ENCODE data around the gene DHRS7C. TPM values are rescaled to one million over a fixed set of nuclear protein-coding genes. Genes with fewer than 3 reads are reported as not detected.

The DHRS7C gene, protein sequence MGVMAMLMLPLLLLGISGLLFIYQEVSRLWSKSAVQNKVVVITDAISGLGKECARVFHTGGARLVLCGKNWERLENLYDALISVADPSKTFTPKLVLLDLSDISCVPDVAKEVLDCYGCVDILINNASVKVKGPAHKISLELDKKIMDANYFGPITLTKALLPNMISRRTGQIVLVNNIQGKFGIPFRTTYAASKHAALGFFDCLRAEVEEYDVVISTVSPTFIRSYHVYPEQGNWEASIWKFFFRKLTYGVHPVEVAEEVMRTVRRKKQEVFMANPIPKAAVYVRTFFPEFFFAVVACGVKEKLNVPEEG
- total RNA-seq (not detected), polyA plus RNA-seq (not detected), total RNA-seq (not detected)

DNA sequence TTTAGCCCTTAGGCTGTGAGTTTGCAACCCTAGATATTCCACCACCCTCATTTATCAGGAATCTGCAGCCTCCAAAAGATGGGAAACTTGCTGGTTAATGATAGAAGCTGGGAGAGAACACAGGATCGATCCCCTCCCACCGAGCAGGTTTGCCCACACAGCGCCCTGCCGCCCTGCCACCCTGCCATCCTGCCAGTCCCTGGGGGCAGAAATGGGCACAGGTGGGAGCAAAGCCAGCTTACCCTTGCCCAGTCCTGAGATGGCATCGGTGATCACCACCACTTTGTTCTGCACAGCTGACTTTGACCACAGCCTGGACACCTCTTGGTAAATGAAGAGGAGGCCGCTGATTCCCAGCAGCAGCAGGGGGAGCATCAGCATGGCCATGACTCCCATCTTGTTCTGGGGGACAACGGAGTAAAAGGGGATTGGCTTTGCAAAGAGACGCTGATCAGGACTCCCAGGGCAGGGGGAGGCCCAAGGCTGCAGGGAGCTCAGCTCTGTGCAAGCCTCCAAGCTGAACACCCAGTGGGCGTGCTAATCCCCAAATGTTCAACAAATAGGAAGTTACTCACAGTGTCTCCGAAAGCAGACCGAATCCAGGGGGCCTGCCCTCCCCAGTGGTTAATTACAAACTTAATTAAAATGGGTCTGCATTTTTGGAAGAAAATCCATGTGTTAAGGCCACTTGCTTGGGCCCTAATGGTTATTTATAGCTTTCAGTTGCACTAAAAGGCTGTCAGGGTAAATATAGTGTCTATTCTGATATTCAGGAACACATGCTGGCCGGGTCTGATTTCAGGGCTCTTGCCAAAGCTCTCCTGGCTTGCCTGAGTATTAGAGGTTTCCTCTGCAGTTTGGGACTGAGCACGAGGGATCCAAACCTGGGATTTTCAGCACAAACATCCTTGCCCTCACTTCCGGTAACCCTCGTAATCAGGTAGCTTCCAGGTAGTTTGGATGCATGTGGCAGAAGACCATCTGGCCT is at the start of gene DHRS7C:
DHRS7C (minus strand) TSS at position 704 of the 988 bp plus-strand sequence; CDS start at position 396, 308 bp downstream.
- intact Hi-C loops (cut with micrococcal nuclease) = no loop called here
- no peaks in the 10 kb centered on the region for H3K36me3 ChIP-seq (ENCODE audit: control insufficient read depth in 2 of 3, insufficient read depth in 3 of 3, low read length in 3 of 3)
- CTCF ChIA-PET = no interaction called here
- H3K4me3 ChIP-seq (ENCODE audit: low read length) = no peak within 1 kb of the TSS
- no peak within 1 kb of the TSS for H3K27ac ChIP-seq (ENCODE audit: low read depth, low read length)
- no peaks in the 10 kb centered on the region for H3K9me3 ChIP-seq (ENCODE audit: control insufficient read depth in 2 of 3, low read length in 3 of 3)
- DNase-seq = no peak
- Mint-ChIP-seq H3K36me3 (no peaks in the 10 kb centered on the region), H3K4me1 (no peaks in the 10 kb centered on the region), H3K27me3 (peaks cover 0 to 31% (median 2%) of the 10 kb centered on the region in 5 donors), H3K4me3 (no peak within 1 kb of the TSS), H3K9me3 (no peaks in the 10 kb centered on the region), H3K27ac (no peak within 1 kb of the TSS)
- no peaks in the 10 kb centered on the region for H3K4me1 ChIP-seq (ENCODE audit: control insufficient read depth in 2 of 2, insufficient read depth in 2 of 2, low read length in 2 of 2)
- no peaks in the 10 kb centered on the region for H3K27me3 ChIP-seq (ENCODE audit: control insufficient read depth in 2 of 2, insufficient read depth in 2 of 2, low read length in 2 of 2)
- POLR2A ChIA-PET = no interaction called here
- ATAC-seq = no peak

GRCh38 chr17:9839433-9839832 is 48.0 kb upstream of the DHRS7C start:
- Mint-ChIP-seq H3K36me3 (peaks cover 0 to 4% (median 0%) of the 10 kb centered on the region in 5 donors), H3K4me1 (no peaks in the 10 kb centered on the region), H3K4me3 (no peak overlapping the region), H3K27me3 (peaks cover 0 to 45% (median 13%) of the 10 kb centered on the region in 5 donors), H3K27ac (no peak overlapping the region), H3K9me3 (peaks cover 0 to 6% (median 0%) of the 10 kb centered on the region in 11 donors)
- intact Hi-C loops (cut with micrococcal nuclease) = no loop called here
- Histone ChIP-seq H3K27ac (ENCODE audit: low read depth, low read length) (no peak overlapping the region), H3K4me1 (ENCODE audit: control insufficient read depth in 2 of 2, insufficient read depth in 2 of 2, low read length in 2 of 2) (no peaks in the 10 kb centered on the region), H3K27me3 (ENCODE audit: control insufficient read depth in 2 of 2, insufficient read depth in 2 of 2, low read length in 2 of 2) (no peaks in the 10 kb centered on the region), H3K4me3 (ENCODE audit: low read length) (no peak overlapping the region), H3K36me3 (ENCODE audit: control insufficient read depth in 2 of 3, insufficient read depth in 3 of 3, low read length in 3 of 3) (no peaks in the 10 kb centered on the region), H3K9me3 (ENCODE audit: control insufficient read depth in 2 of 3, low read length in 3 of 3) (no peaks in the 10 kb centered on the region)
- ATAC-seq (no peak), DNase-seq (no peak)
- POLR2A ChIA-PET = no interaction called here
- CTCF ChIA-PET = no interaction called here

DNA sequence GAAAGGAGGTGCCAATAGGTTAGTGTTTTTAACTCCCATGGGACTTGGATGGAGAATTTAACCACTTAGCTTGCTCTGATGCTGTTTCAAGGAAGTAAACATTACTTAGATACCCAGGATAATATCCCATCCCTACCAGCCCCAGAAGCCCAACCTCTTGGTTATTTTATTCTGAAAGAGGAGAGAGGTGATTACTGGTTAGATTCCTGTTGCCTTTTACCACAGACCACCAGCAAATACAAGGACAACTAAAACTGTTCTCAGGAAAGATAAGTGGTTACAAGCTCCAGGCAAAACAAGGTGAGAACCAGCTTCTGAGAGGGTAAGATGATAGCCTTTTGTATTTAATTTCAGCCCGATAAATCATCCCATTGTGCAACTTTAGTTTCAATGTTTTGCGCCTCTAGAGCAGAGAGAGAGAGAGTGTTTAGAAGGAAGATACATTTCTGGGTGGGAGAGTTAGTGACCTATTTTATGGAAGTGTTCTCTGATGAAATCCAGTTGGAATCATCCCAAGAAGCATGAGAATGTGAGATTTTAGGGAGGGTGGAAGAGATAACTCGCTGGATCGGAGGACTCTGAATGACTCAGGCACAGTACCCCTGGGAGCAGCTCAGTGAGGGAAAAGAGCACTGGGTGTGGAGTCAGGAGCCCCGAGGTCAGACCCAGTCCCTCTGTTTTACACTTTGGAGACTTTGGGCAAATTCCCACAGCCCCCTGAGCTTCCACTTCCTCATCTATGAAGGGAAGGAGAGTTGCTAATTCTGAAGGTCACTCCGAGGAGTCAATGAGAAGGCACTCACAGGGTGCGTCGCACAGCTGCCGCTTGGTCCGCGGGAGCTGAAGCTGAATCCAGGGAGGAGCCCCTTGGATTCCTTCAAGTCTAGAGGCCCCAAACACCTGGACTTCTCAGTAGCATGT is 46.4 kb upstream of the DHRS7C start:
- DNase-seq (no peak), ATAC-seq (no peak)
- Mint-ChIP-seq H3K36me3 (no peaks in the 10 kb centered on the region), H3K4me3 (no peak overlapping the region), H3K27me3 (peaks cover 0 to 33% (median 8%) of the 10 kb centered on the region in 5 donors), H3K9me3 (peaks cover 0 to 6% (median 0%) of the 10 kb centered on the region in 11 donors), H3K27ac (no peak overlapping the region), H3K4me1 (no peaks in the 10 kb centered on the region)
- Histone ChIP-seq H3K27ac (ENCODE audit: low read depth, low read length) (no peak overlapping the region), H3K27me3 (ENCODE audit: control insufficient read depth in 2 of 2, insufficient read depth in 2 of 2, low read length in 2 of 2) (no peaks in the 10 kb centered on the region), H3K4me1 (ENCODE audit: control insufficient read depth in 2 of 2, insufficient read depth in 2 of 2, low read length in 2 of 2) (no peaks in the 10 kb centered on the region), H3K4me3 (ENCODE audit: low read length) (no peak overlapping the region), H3K9me3 (ENCODE audit: control insufficient read depth in 2 of 3, low read length in 3 of 3) (no peaks in the 10 kb centered on the region), H3K36me3 (ENCODE audit: control insufficient read depth in 2 of 3, insufficient read depth in 3 of 3, low read length in 3 of 3) (no peaks in the 10 kb centered on the region)
- ChIA-PET CTCF (no interaction called here), POLR2A (interaction anchor here (0.6 kb wide), 1 partner anchor 37 kb away, joined by 3 read pairs; no protein-coding TSS in a partner anchor)
- intact Hi-C loops (cut with micrococcal nuclease) = no loop called here

DNA sequence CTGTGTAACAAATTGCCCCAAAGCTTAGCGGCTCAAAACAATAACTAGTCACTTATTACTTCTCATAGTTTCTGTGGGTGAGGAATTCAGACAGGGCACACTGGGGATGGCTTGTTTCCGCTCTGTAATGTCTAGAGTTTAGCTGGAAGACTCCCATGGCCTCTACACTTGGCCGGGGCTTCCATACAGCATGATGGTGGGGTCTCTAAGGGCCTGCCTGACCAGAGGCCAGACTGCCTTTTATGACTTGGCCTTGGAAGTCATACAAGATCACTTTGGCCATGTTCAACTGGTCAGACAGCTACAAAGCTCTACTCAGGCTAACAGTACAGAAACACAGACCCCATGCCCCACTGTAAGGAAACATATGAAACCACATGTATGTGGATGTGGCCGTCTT is 42.5 kb upstream of the DHRS7C start:
- CTCF ChIA-PET = no interaction called here
- no peaks in the 10 kb centered on the region for H3K4me1 Mint-ChIP-seq
- Histone ChIP-seq H3K4me1 (ENCODE audit: control insufficient read depth in 2 of 2, insufficient read depth in 2 of 2, low read length in 2 of 2) (no peaks in the 10 kb centered on the region), H3K4me3 (ENCODE audit: low read length) (no peak overlapping the region), H3K27ac (ENCODE audit: low read depth, low read length) (no peak overlapping the region), H3K9me3 (ENCODE audit: control insufficient read depth in 2 of 3, low read length in 3 of 3) (no peaks in the 10 kb centered on the region), H3K36me3 (ENCODE audit: control insufficient read depth in 2 of 3, insufficient read depth in 3 of 3, low read length in 3 of 3) (no peaks in the 10 kb centered on the region), H3K27me3 (ENCODE audit: control insufficient read depth in 2 of 2, insufficient read depth in 2 of 2, low read length in 2 of 2) (no peaks in the 10 kb centered on the region)
- POLR2A ChIA-PET = no interaction called here
- no peak for DNase-seq
- no peak overlapping the region for H3K27ac Mint-ChIP-seq
- intact Hi-C loops (cut with micrococcal nuclease) = no loop called here
- peaks cover 0 to 6% (median 0%) of the 10 kb centered on the region in 11 donors for H3K9me3 Mint-ChIP-seq
- no peak overlapping the region for H3K4me3 Mint-ChIP-seq
- H3K36me3 Mint-ChIP-seq = no peaks in the 10 kb centered on the region
- H3K27me3 Mint-ChIP-seq = peaks cover 0 to 16% (median 4%) of the 10 kb centered on the region in 5 donors
- ATAC-seq = no peak

- Mint-ChIP-seq H3K36me3 (no peaks in the 10 kb centered on the region), H3K27me3 (peaks cover 0 to 16% (median 5%) of the 10 kb centered on the region in 5 donors), H3K4me1 (no peaks in the 10 kb centered on the region), H3K27ac (no peak overlapping the region), H3K9me3 (peaks cover 0 to 8% (median 0%) of the 10 kb centered on the region in 11 donors), H3K4me3 (no peak overlapping the region)
- ChIA-PET POLR2A (no interaction called here), CTCF (no interaction called here)
- Histone ChIP-seq H3K4me1 (ENCODE audit: control insufficient read depth in 2 of 2, insufficient read depth in 2 of 2, low read length in 2 of 2) (no peaks in the 10 kb centered on the region), H3K27ac (ENCODE audit: low read depth, low read length) (no peak overlapping the region), H3K4me3 (ENCODE audit: low read length) (no peak overlapping the region), H3K9me3 (ENCODE audit: control insufficient read depth in 2 of 3, low read length in 3 of 3) (no peaks in the 10 kb centered on the region), H3K36me3 (ENCODE audit: control insufficient read depth in 2 of 3, insufficient read depth in 3 of 3, low read length in 3 of 3) (no peaks in the 10 kb centered on the region), H3K27me3 (ENCODE audit: control insufficient read depth in 2 of 2, insufficient read depth in 2 of 2, low read length in 2 of 2) (no peaks in the 10 kb centered on the region)
- no peak for ATAC-seq
- intact Hi-C loops (cut with micrococcal nuclease) = no loop called here
- DNase-seq = no peak
These were observed 39.3 kb upstream of the DHRS7C start for GRCh38 chr17:9830711-9831110.

GRCh38 chr17:9829343-9829742 is 38.0 kb upstream of the DHRS7C start:
- Histone ChIP-seq H3K4me1 (ENCODE audit: control insufficient read depth in 2 of 2, insufficient read depth in 2 of 2, low read length in 2 of 2) (no peaks in the 10 kb centered on the region), H3K27ac (ENCODE audit: low read depth, low read length) (no peak overlapping the region), H3K4me3 (ENCODE audit: low read length) (no peak overlapping the region), H3K27me3 (ENCODE audit: control insufficient read depth in 2 of 2, insufficient read depth in 2 of 2, low read length in 2 of 2) (no peaks in the 10 kb centered on the region), H3K9me3 (ENCODE audit: control insufficient read depth in 2 of 3, low read length in 3 of 3) (no peaks in the 10 kb centered on the region), H3K36me3 (ENCODE audit: control insufficient read depth in 2 of 3, insufficient read depth in 3 of 3, low read length in 3 of 3) (no peaks in the 10 kb centered on the region)
- POLR2A ChIA-PET = no interaction called here
- CTCF ChIA-PET = no interaction called here
- intact Hi-C loops (cut with micrococcal nuclease) = no loop called here
- Mint-ChIP-seq H3K27me3 (peaks cover 0 to 28% (median 12%) of the 10 kb centered on the region in 5 donors), H3K4me3 (no peak overlapping the region), H3K36me3 (no peaks in the 10 kb centered on the region), H3K9me3 (peaks cover 0 to 6% (median 0%) of the 10 kb centered on the region in 11 donors), H3K4me1 (no peaks in the 10 kb centered on the region), H3K27ac (no peak overlapping the region)
- ATAC-seq = no peak
- DNase-seq = no peak

Data from naive thymus-derived CD4-positive, alpha-beta T cell (primary cell).